ENCODE results near the gene TEF.

Gene TEF

GRCh38 chr22:41365425-41365824, 16.3 kb upstream of the TEF start:
- peaks cover 3% of the 10 kb centered on the region for H3K36me3 ChIP-seq (ENCODE audit: control insufficient read depth, insufficient read depth, low read length)
- H3K4me1 ChIP-seq (ENCODE audit: control insufficient read depth, insufficient read depth, low read length, poor library complexity, severe bottlenecking) = peaks cover under 1% of the 10 kb centered on the region
- H3K9me3 ChIP-seq (ENCODE audit: control insufficient read depth, low read length) = no peaks in the 10 kb centered on the region
- 80 to 90% methylated on average over 1 to 2 of the region's 5 CpGs for WGBS, 2 experiments (ENCODE audit: insufficient coverage in 2 of 2)
- no peak overlapping the region for H3K27ac ChIP-seq (ENCODE audit: low read depth, low read length, severe bottlenecking)
- H3K4me3 ChIP-seq (ENCODE audit: extremely low read depth, insufficient read depth, low read length, poor library complexity, severe bottlenecking) = no peak overlapping the region

- no peaks in the 10 kb centered on the region for H3K9me3 ChIP-seq (ENCODE audit: control insufficient read depth, low read length)
Observed at GRCh38 chr22:41366323-41367029, 15.3 kb upstream of the TEF start.

GRCh38 chr22:41367039-41367679, 14.6 kb upstream of the TEF start:
- no peaks in the 10 kb centered on the region for H3K36me3 ChIP-seq (ENCODE audit: control insufficient read depth, insufficient read depth, low read length)
- WGBS, 2 experiments (ENCODE audit: insufficient coverage in 2 of 2) = 54 to 55% methylated on average over 21 of the region's 21 CpGs
- H3K9me3 ChIP-seq (ENCODE audit: control insufficient read depth, low read length) = no peaks in the 10 kb centered on the region
- no peaks in the 10 kb centered on the region for H3K4me1 ChIP-seq (ENCODE audit: control insufficient read depth, insufficient read depth, low read length, poor library complexity, severe bottlenecking)
- no peak overlapping the region for H3K4me3 ChIP-seq (ENCODE audit: extremely low read depth, insufficient read depth, low read length, poor library complexity, severe bottlenecking)
- no peak overlapping the region for H3K27ac ChIP-seq (ENCODE audit: low read depth, low read length, severe bottlenecking)

More at GRCh38 chr22:41366323-41367029, 15.3 kb upstream of the TEF start:
- no peaks in the 10 kb centered on the region for H3K36me3 ChIP-seq (ENCODE audit: control insufficient read depth, insufficient read depth, low read length)
- no peak overlapping the region for H3K4me3 ChIP-seq (ENCODE audit: extremely low read depth, insufficient read depth, low read length, poor library complexity, severe bottlenecking)
- H3K4me1 ChIP-seq (ENCODE audit: control insufficient read depth, insufficient read depth, low read length, poor library complexity, severe bottlenecking) = no peaks in the 10 kb centered on the region
- H3K27ac ChIP-seq (ENCODE audit: low read depth, low read length, severe bottlenecking) = no peak overlapping the region
- WGBS, 2 experiments (ENCODE audit: insufficient coverage in 2 of 2) = 90 to 92% methylated on average over 15 to 16 of the region's 17 CpGs

DNA sequence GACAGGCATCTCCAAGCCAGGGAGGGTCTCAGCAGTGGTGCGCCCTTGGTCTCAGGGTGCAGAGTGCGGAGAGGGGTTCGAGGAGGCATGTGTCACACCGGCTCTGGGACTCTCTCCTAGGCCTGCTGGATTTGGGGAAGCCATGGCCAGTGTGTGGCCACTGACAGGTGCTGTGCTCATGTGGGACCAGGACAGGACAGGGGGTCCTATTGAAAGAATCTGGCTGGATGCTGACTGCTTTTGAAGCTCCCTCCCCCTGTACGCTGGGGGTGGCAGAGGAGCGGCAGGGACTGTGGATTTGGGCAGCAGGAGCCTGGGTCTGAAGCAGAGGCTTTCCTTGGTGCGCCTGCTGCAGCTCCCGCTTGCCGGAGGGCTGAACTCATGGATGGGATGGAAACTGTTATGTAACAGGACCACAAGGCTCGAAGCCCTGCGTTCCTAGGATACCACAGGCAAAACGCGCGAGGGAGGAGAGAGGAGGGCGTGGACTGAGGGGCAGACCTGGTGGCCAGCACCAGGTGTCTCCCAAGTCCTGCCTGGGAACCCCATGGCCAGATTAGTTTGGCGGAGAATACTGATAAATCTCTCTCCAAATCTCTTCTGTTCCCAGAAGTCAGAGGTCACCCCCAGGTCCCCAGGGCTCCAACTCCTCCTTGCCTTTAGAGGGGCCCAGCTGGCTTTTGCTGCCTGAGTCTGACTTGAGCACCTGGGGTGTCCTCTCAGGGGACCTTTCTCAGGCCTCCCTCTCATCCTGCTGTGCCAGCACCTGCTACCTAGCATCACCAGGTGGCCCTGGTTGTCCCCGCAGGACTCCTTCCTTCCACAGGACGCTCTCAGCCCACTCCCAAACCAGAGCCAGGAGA, 13.8 kb upstream of the TEF start:
- Histone ChIP-seq H3K36me3 (ENCODE audit: control insufficient read depth, insufficient read depth, low read length) (no peaks in the 10 kb centered on the region), H3K4me3 (ENCODE audit: extremely low read depth, insufficient read depth, low read length, poor library complexity, severe bottlenecking) (no peak overlapping the region), H3K9me3 (ENCODE audit: control insufficient read depth, low read length) (no peaks in the 10 kb centered on the region)

GRCh38 chr22:41368543-41369423, 13.0 kb upstream of the TEF start:
- Histone ChIP-seq H3K9me3 (ENCODE audit: control insufficient read depth, low read length) (no peaks in the 10 kb centered on the region), H3K36me3 (ENCODE audit: control insufficient read depth, insufficient read depth, low read length) (no peaks in the 10 kb centered on the region), H3K27ac (ENCODE audit: low read depth, low read length, severe bottlenecking) (no peak overlapping the region), H3K4me1 (ENCODE audit: control insufficient read depth, insufficient read depth, low read length, poor library complexity, severe bottlenecking) (no peaks in the 10 kb centered on the region), H3K4me3 (ENCODE audit: extremely low read depth, insufficient read depth, low read length, poor library complexity, severe bottlenecking) (no peak overlapping the region)
- WGBS, 2 experiments (ENCODE audit: insufficient coverage in 2 of 2) = 91 to 95% methylated on average over 17 of the region's 19 CpGs

More for the DNA sequence above, 13.8 kb upstream of the TEF start:
- Histone ChIP-seq H3K4me1 (ENCODE audit: control insufficient read depth, insufficient read depth, low read length, poor library complexity, severe bottlenecking) (no peaks in the 10 kb centered on the region), H3K27ac (ENCODE audit: low read depth, low read length, severe bottlenecking) (no peak overlapping the region)
- WGBS, 2 experiments (ENCODE audit: insufficient coverage in 2 of 2) = 83 to 88% methylated on average over 14 to 16 of the region's 18 CpGs

DNA sequence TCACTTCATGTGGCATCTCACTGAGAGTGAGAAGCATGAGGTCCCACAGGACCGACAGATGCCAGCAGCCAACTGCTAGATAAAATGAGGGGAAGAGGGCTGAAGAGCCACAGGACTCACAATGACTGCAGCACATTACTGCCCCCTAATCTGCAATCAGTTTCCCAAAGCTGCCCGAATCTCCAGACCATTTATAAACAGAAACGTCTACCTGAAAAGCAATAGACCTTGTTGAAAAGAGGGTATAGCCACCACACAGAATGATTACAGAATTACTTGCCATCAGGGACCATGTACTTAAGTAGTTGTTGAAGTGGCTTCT, 12.4 kb upstream of the TEF start:
- H3K36me3 ChIP-seq (ENCODE audit: control insufficient read depth, insufficient read depth, low read length) = no peaks in the 10 kb centered on the region
- H3K4me3 ChIP-seq (ENCODE audit: extremely low read depth, insufficient read depth, low read length, poor library complexity, severe bottlenecking) = no peak overlapping the region
- 74 to 90% methylated on average over 2 to 3 of the region's 3 CpGs for WGBS, 2 experiments (ENCODE audit: insufficient coverage in 2 of 2)

GRCh38 chr22:41369837-41370236, 11.9 kb upstream of the TEF start:
- Histone ChIP-seq H3K27ac (ENCODE audit: low read depth, low read length, severe bottlenecking) (no peak overlapping the region), H3K4me1 (ENCODE audit: control insufficient read depth, insufficient read depth, low read length, poor library complexity, severe bottlenecking) (no peaks in the 10 kb centered on the region), H3K4me3 (ENCODE audit: extremely low read depth, insufficient read depth, low read length, poor library complexity, severe bottlenecking) (no peak overlapping the region), H3K36me3 (ENCODE audit: control insufficient read depth, insufficient read depth, low read length) (no peaks in the 10 kb centered on the region), H3K9me3 (ENCODE audit: control insufficient read depth, low read length) (no peaks in the 10 kb centered on the region)
- 94 to 96% methylated on average over 4 to 9 of the region's 9 CpGs for WGBS, 2 experiments (ENCODE audit: insufficient coverage in 2 of 2)

More for the DNA sequence above, 12.4 kb upstream of the TEF start:
- no peak overlapping the region for H3K27ac ChIP-seq (ENCODE audit: low read depth, low read length, severe bottlenecking)
- no peaks in the 10 kb centered on the region for H3K9me3 ChIP-seq (ENCODE audit: control insufficient read depth, low read length)
- H3K4me1 ChIP-seq (ENCODE audit: control insufficient read depth, insufficient read depth, low read length, poor library complexity, severe bottlenecking) = no peaks in the 10 kb centered on the region

DNA sequence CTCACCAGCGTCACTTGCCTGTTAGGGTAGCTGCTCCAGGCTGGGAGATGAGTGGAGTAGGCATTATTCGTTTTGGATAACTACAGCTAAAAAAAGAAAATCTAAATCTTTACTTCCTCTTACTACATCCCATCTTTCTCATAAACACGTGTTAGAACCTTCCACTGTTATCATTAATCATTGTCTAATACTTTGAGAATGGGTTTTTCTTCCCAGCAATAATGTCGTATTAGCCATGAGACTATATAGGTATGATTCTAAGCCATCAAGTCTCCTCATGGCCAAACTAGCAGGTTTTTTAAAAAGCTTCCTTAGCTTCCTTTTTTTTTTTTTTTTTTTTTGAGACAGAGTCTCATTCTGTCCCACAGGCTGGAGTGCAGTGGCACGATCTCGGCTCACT, 3.9 kb upstream of the TEF start:
- Histone ChIP-seq H3K4me3 (ENCODE audit: extremely low read depth, insufficient read depth, low read length, poor library complexity, severe bottlenecking) (no peak overlapping the region), H3K27ac (ENCODE audit: low read depth, low read length, severe bottlenecking) (no peak overlapping the region), H3K9me3 (ENCODE audit: control insufficient read depth, low read length) (no peaks in the 10 kb centered on the region), H3K4me1 (ENCODE audit: control insufficient read depth, insufficient read depth, low read length, poor library complexity, severe bottlenecking) (peaks cover 9% of the 10 kb centered on the region), H3K36me3 (ENCODE audit: control insufficient read depth, insufficient read depth, low read length) (no peaks in the 10 kb centered on the region)
- WGBS, 2 experiments (ENCODE audit: insufficient coverage in 2 of 2) = 94% methylated on average over 3 of the region's 6 CpGs; no CpG with 5 or more reads in 1 of the 2 experiments

GRCh38 chr22:41380993-41381328, 781 bp upstream of the TEF start:
- Histone ChIP-seq H3K27ac (ENCODE audit: low read depth, low read length, severe bottlenecking) (peak overlapping the region; percentile 100), H3K4me1 (ENCODE audit: control insufficient read depth, insufficient read depth, low read length, poor library complexity, severe bottlenecking) (peaks cover 11% of the 10 kb centered on the region), H3K36me3 (ENCODE audit: control insufficient read depth, insufficient read depth, low read length) (no peaks in the 10 kb centered on the region), H3K9me3 (ENCODE audit: control insufficient read depth, low read length) (no peaks in the 10 kb centered on the region), H3K4me3 (ENCODE audit: extremely low read depth, insufficient read depth, low read length, poor library complexity, severe bottlenecking) (peak overlapping the region; percentile 62)
- WGBS, 2 experiments (ENCODE audit: insufficient coverage in 2 of 2) = 2 to 4% methylated on average over 11 to 19 of the region's 22 CpGs

- H3K27ac ChIP-seq (ENCODE audit: low read depth, low read length, severe bottlenecking) = peak overlapping the region; percentile 100
- H3K4me3 ChIP-seq (ENCODE audit: extremely low read depth, insufficient read depth, low read length, poor library complexity, severe bottlenecking) = peak overlapping the region; percentile 62
- WGBS, 2 experiments (ENCODE audit: insufficient coverage in 2 of 2) = 0 to 2% methylated on average over 5 to 20 of the region's 35 CpGs
- no peaks in the 10 kb centered on the region for H3K9me3 ChIP-seq (ENCODE audit: control insufficient read depth, low read length)
- H3K36me3 ChIP-seq (ENCODE audit: control insufficient read depth, insufficient read depth, low read length) = no peaks in the 10 kb centered on the region
- H3K4me1 ChIP-seq (ENCODE audit: control insufficient read depth, insufficient read depth, low read length, poor library complexity, severe bottlenecking) = peaks cover 11% of the 10 kb centered on the region
Observed at GRCh38 chr22:41382098-41382578, 396 bp downstream of the TEF start.

All from mesodermal cell (in vitro differentiated cells).